GM23248 (cell line): ENCODE data around the gene ACAP3. TPM values are rescaled to one million over a fixed set of nuclear protein-coding genes. Genes with fewer than 3 reads are reported as not detected.

Experiments
- DNase-seq: peaks from one replicate; pipeline ENCODE4 v3.0.0-alpha.2; 2015
- H2AFZ ChIP-seq: fragments of 200-600 bp; sonication (generic); 2 replicates; pipeline ENCODE4 v1.6.1; 2016; ENCODE audit warnings: antibody characterized with exemption
- H3F3A ChIP-seq: fragments of 200-600 bp; sonication (generic); 2 replicates; pipeline ENCODE4 v1.6.1; 2016; ENCODE audit warnings: mild to moderate bottlenecking, antibody characterized with exemption, mixed run types; ENCODE audit not compliant: insufficient read depth
- H3K27ac ChIP-seq: fragments of 200-600 bp; sonication (generic); 2 replicates; pipeline ENCODE4 v1.5.1; 2016; ENCODE audit warnings: mild to moderate bottlenecking
- H3K27me3 ChIP-seq: fragments of 200-600 bp; sonication (generic); replicated peaks from 2 replicates; pipeline ENCODE4 v1.6.1; 2016; ENCODE audit warnings: mild to moderate bottlenecking; ENCODE audit not compliant: insufficient read depth
- H3K36me3 ChIP-seq: fragments of 200-600 bp; sonication (generic); 2 replicates; pipeline ENCODE4 v1.6.1; 2016; ENCODE audit warnings: low read depth, mild to moderate bottlenecking
- H3K4me1 ChIP-seq: fragments of 200-600 bp; sonication (generic); 2 replicates; pipeline ENCODE4 v1.6.1; 2016; ENCODE audit warnings: mild to moderate bottlenecking; ENCODE audit not compliant: insufficient read depth
- H3K4me2 ChIP-seq: fragments of 200-600 bp; sonication (generic); one replicate; pipeline ENCODE4 v1.6.1; 2016; ENCODE audit warnings: mild to moderate bottlenecking; ENCODE audit not compliant: unreplicated experiment
- H3K4me3 ChIP-seq: fragments of 200-600 bp; sonication (generic); 2 replicates; pipeline ENCODE4 v1.5.1; 2016; ENCODE audit warnings: mild to moderate bottlenecking
- H3K79me2 ChIP-seq: fragments of 200-600 bp; sonication (generic); 2 replicates; pipeline ENCODE4 v1.6.1; 2016; ENCODE audit warnings: mild to moderate bottlenecking; ENCODE audit not compliant: insufficient read depth
- H3K9ac ChIP-seq: fragments of 200-600 bp; sonication (generic); 2 replicates; pipeline ENCODE4 v1.6.1; 2016; ENCODE audit warnings: mild to moderate bottlenecking
- H3K9me2 ChIP-seq: fragments of 200-600 bp; sonication (generic); 2 replicates; pipeline ENCODE4 v1.6.1; 2016; ENCODE audit warnings: mixed run types, mild to moderate bottlenecking, moderate library complexity; ENCODE audit not compliant: insufficient read depth
- H3K9me3 ChIP-seq: fragments of 200-600 bp; sonication (generic); one replicate; pipeline ENCODE4 v1.6.1; 2017; ENCODE audit warnings: low read depth
- H4K20me1 ChIP-seq: fragments of 200-600 bp; sonication (generic); 2 replicates; pipeline ENCODE4 v1.6.0; 2016; ENCODE audit not compliant: insufficient read depth
- EZH2 ChIP-seq: fragments of 200-600 bp; sonication (generic); IDR thresholded peaks from 2 replicates; pipeline ENCODE4 v1.6.1; 2018; ENCODE audit warnings: antibody characterized with exemption, mild to moderate bottlenecking; ENCODE audit not compliant: insufficient read depth, poor library complexity, severe bottlenecking
- EZH2phosphoT487 ChIP-seq: fragments of 200-600 bp; sonication (generic); IDR thresholded peaks from 2 replicates; pipeline ENCODE4 v1.6.1; 2018; ENCODE audit warnings: antibody characterized with exemption, moderate library complexity, mild to moderate bottlenecking, low read depth; ENCODE audit not compliant: insufficient read depth
- WGBS, 2 experiments: methylation state at CpG; one replicate each; pipeline ENCODE4 v1.1.6; 2015 to 2017; ENCODE audit warnings: low lambda C conversion rate in 2 of 2, low coverage in 1 of 2; ENCODE audit errors: missing lambda C conversion rate in 2 of 2; 5-methylcytosine and 5-hydroxymethylcytosine counted together
- in situ Hi-C: fragments of 300-500 bp; cut with MboI; formaldehyde crosslinking; loops from 2 replicates; pipeline ENCODE4 v1.15.0; 2020
- polyA plus RNA-seq: library from polyadenylated mRNA; unstranded; fragments of >200 nt; fragmentation: Nextera tagmentation; extraction: Ambion mirVana; gene quantifications from 2 replicates; pipeline ENCODE4 v1.2.1, GENCODE V29; 2016
- total RNA-seq: library from RNA; depleted of rRNA; stranded (reverse); fragments of >200 nt; shearing (Covaris generic); gene quantifications from 2 replicates; pipeline ENCODE4 v1.2.3, GENCODE V29; 2014

Gene ACAP3
- total and polyA plus RNA-seq, 2 experiments from 2014 or later, result 11.8 to 68.0 TPM

GRCh38 chr1:1287288-1288110 lies 20.2 kb downstream of the ACAP3 start:
- Histone ChIP-seq H3K36me3 (no peaks in the 10 kb centered on the region), H4K20me1 (no peaks in the 10 kb centered on the region), H2AFZ (no peak overlapping the region), H3K27ac (no peak overlapping the region), H3K4me2 (no peak overlapping the region), H3K4me1 (no peaks in the 10 kb centered on the region), H3K27me3 (no peaks in the 10 kb centered on the region), H3F3A (no peaks in the 10 kb centered on the region), H3K9ac (no peak overlapping the region), H3K4me3 (no peak overlapping the region), H3K9me3 (no peaks in the 10 kb centered on the region), H3K9me2 (no peaks in the 10 kb centered on the region), H3K79me2 (no peaks in the 10 kb centered on the region)
- no peak for DNase-seq
- in situ Hi-C loops, result no loop called here
- WGBS, 2 experiments, result 88 to 90% methylated on average over 38 to 39 of the region's 46 CpGs
- TF ChIP-seq EZH2phosphoT487 (no peak), EZH2 (no peak)

- Histone ChIP-seq H3K27ac (no peak overlapping the region), H3K79me2 (no peaks in the 10 kb centered on the region), H2AFZ (no peak overlapping the region), H3K4me3 (no peak overlapping the region), H3F3A (no peaks in the 10 kb centered on the region), H4K20me1 (no peaks in the 10 kb centered on the region), H3K9ac (no peak overlapping the region), H3K36me3 (no peaks in the 10 kb centered on the region), H3K9me3 (no peaks in the 10 kb centered on the region), H3K4me2 (no peak overlapping the region), H3K9me2 (no peaks in the 10 kb centered on the region), H3K27me3 (no peaks in the 10 kb centered on the region), H3K4me1 (no peaks in the 10 kb centered on the region)
- DNase-seq, result no peak
- 35 to 42% methylated on average over 39 to 50 of the region's 50 CpGs for WGBS, 2 experiments
- in situ Hi-C loops, result no loop called here
- TF ChIP-seq EZH2phosphoT487 (no peak), EZH2 (no peak)
These were observed 21.1 kb downstream of the ACAP3 start for GRCh38 chr1:1286313-1287261.

DNA sequence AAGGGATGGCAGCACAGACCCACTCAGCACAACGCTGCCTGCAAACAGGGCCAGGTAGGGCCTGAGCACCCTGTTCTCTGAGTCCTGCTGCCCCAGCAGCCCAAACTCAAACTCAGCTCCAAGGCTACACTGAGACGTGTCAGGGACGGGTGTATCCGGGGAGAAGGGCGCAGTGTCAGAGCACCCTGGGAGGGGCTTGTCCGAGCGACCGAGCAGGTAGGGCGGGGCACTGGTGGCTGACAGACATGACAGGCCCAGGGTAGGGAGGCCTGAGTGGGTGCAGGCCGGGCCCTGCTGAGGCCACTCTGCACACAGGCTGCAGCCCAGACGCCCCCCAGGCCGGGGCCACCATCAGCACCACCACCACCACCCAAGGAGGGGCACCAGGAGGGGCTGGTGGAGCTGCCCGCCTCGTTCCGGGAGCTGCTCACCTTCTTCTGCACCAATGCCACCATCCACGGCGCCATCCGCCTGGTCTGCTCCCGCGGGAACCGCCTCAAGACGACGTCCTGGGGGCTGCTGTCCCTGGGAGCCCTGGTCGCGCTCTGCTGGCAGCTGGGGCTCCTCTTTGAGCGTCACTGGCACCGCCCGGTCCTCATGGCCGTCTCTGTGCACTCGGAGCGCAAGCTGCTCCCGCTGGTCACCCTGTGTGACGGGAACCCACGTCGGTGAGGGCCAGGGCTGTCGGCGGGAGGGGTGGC lies 22.0 kb downstream of the ACAP3 start:
- Histone ChIP-seq H3K4me1 (no peaks in the 10 kb centered on the region), H3K4me2 (no peak overlapping the region), H3K36me3 (no peaks in the 10 kb centered on the region), H3K9ac (no peak overlapping the region), H3K79me2 (no peaks in the 10 kb centered on the region), H4K20me1 (no peaks in the 10 kb centered on the region), H3K9me3 (no peaks in the 10 kb centered on the region), H2AFZ (no peak overlapping the region), H3K27me3 (no peaks in the 10 kb centered on the region), H3K4me3 (no peak overlapping the region), H3F3A (no peaks in the 10 kb centered on the region), H3K27ac (no peak overlapping the region), H3K9me2 (no peaks in the 10 kb centered on the region)
- DNase-seq, result no peak
- TF ChIP-seq EZH2, result no peak
- in situ Hi-C loops, result no loop called here
- WGBS, 2 experiments, result 54 to 59% methylated on average over 31 to 34 of the region's 37 CpGs

- Histone ChIP-seq H3K4me3 (no peak overlapping the region), H3K36me3 (no peaks in the 10 kb centered on the region), H3K9me2 (no peaks in the 10 kb centered on the region), H3K4me2 (no peak overlapping the region), H3K9me3 (no peaks in the 10 kb centered on the region), H3K4me1 (no peaks in the 10 kb centered on the region), H2AFZ (no peak overlapping the region), H3K9ac (no peak overlapping the region), H3K27me3 (no peaks in the 10 kb centered on the region), H4K20me1 (no peaks in the 10 kb centered on the region), H3F3A (no peaks in the 10 kb centered on the region), H3K27ac (no peak overlapping the region), H3K79me2 (no peaks in the 10 kb centered on the region)
- TF ChIP-seq EZH2phosphoT487 (no peak), EZH2 (no peak)
- DNase-seq, result no peak
- in situ Hi-C loops, result no loop called here
- WGBS, 2 experiments, result 90% methylated on average over 13 to 22 of the region's 22 CpGs
These were observed 22.6 kb downstream of the ACAP3 start for GRCh38 chr1:1285102-1285571.
